Kasumi-1 (cell line): Measurements from ENCODE around the gene HMSD.
"Not testable (repeated sequence)": the region's sequence is repeated elsewhere in the genome, so short reads cannot be mapped to it uniquely, and the experiment has no call there.

ENCODE experiments used
- DNase-seq, 2 experiments: peaks; one replicate each; lab custom pipeline; 2025; lab: John Stamatoyannopoulos, UW

The HMSD gene

GRCh38 chr18:63949068-63949737, at the start of gene HMSD:
TSS of gene HMSD (plus strand) at chr18:63949301. CDS start at chr18:63953456, 4,155 bp downstream.
- DNase-seq = no peak

GRCh38 chr18:63903851-63904570, 45.1 kb upstream of the HMSD start:
- no peak for DNase-seq

- no peak for DNase-seq
These were observed 44.4 kb upstream of the HMSD start for GRCh38 chr18:63904694-63905093.

- peak; percentile 14 to 44 for DNase-seq
These were observed 43.7 kb upstream of the HMSD start for GRCh38 chr18:63905361-63905760.

GRCh38 chr18:63906056-63906455, 43.0 kb upstream of the HMSD start:
- DNase-seq = no peak

GRCh38 chr18:63907664-63908063, 41.4 kb upstream of the HMSD start, which contains the start of gene SERPINB10:
TSS of gene SERPINB10 (plus strand) at chr18:63907958. CDS start at chr18:63915511, 7,553 bp downstream.
- no peak for DNase-seq

GRCh38 chr18:63908858-63909257, 40.2 kb upstream of the HMSD start:
- DNase-seq = no peak

GRCh38 chr18:63909870-63910269, 39.2 kb upstream of the HMSD start:
- DNase-seq = no peak

- no peak for DNase-seq
These were observed 31.3 kb upstream of the HMSD start for GRCh38 chr18:63917817-63918216.

GRCh38 chr18:63922049-63922448, 27.1 kb upstream of the HMSD start:
- no peak for DNase-seq

GRCh38 chr18:63924551-63924950, 24.6 kb upstream of the HMSD start:
- no peak for DNase-seq

GRCh38 chr18:63928331-63928730, 20.8 kb upstream of the HMSD start:
- DNase-seq = peak; percentile 3 to 5

- DNase-seq = peak in 1 of 2 experiments; percentile 16
These were observed 19.7 kb upstream of the HMSD start for GRCh38 chr18:63929369-63929768.

GRCh38 chr18:63930773-63931354, 18.2 kb upstream of the HMSD start:
- no peak for DNase-seq

- DNase-seq = peak; percentile 83 to 84
These were observed 12.8 kb upstream of the HMSD start for GRCh38 chr18:63936156-63936931.

- no peak for DNase-seq
These were observed 12.1 kb upstream of the HMSD start for GRCh38 chr18:63936932-63937393.

- DNase-seq = no peak
These were observed 9.1 kb upstream of the HMSD start for GRCh38 chr18:63940008-63940407.

GRCh38 chr18:63940543-63941050, 8.5 kb upstream of the HMSD start:
- DNase-seq = not testable (repeated sequence)

GRCh38 chr18:63947051-63947790, 1.9 kb upstream of the HMSD start:
- no peak for DNase-seq

GRCh38 chr18:63951302-63951705, 2.2 kb downstream of the HMSD start:
- DNase-seq = peak; percentile 19 to 34

- no peak for DNase-seq
These were observed 4.7 kb downstream of the HMSD start for GRCh38 chr18:63953811-63954210.
